ENCODE results near the gene COL5A1.

COL5A1 gene

GRCh38 chr9:134607971-134608370 is 33.6 kb upstream of the COL5A1 start:
- no peak for DNase-seq

- DNase-seq: no peak
Observed at GRCh38 chr9:134611046-134611445, 30.6 kb upstream of the COL5A1 start.

- no peak for DNase-seq
Observed at GRCh38 chr9:134612309-134612708, 29.3 kb upstream of the COL5A1 start.

- DNase-seq: no peak
Observed at GRCh38 chr9:134612715-134613114, 28.9 kb upstream of the COL5A1 start.

- DNase-seq: no peak
Observed at GRCh38 chr9:134614256-134614655, 27.3 kb upstream of the COL5A1 start.

GRCh38 chr9:134616341-134616740 is 25.3 kb upstream of the COL5A1 start:
- no peak for DNase-seq

GRCh38 chr9:134617246-134617645 is 24.4 kb upstream of the COL5A1 start:
- no peak for DNase-seq

- no peak for DNase-seq
Observed at GRCh38 chr9:134617836-134618162, 23.8 kb upstream of the COL5A1 start.

- no peak for DNase-seq
Observed at GRCh38 chr9:134618163-134618832, 23.3 kb upstream of the COL5A1 start.

- no peak for DNase-seq
Observed at GRCh38 chr9:134618833-134619447, 22.7 kb upstream of the COL5A1 start.

- no peak for DNase-seq
Observed at GRCh38 chr9:134619448-134619982, 22.1 kb upstream of the COL5A1 start.

GRCh38 chr9:134619983-134620661 is 21.5 kb upstream of the COL5A1 start:
- DNase-seq: no peak

- no peak for DNase-seq
Observed at GRCh38 chr9:134620751-134621557, 20.6 kb upstream of the COL5A1 start.

- no peak for DNase-seq
Observed at GRCh38 chr9:134621558-134622110, 20.0 kb upstream of the COL5A1 start.

GRCh38 chr9:134622896-134623257 is 18.7 kb upstream of the COL5A1 start:
- no peak for DNase-seq

- no peak for DNase-seq
Observed at GRCh38 chr9:134623258-134624066, 18.1 kb upstream of the COL5A1 start.

- no peak for DNase-seq
Observed at GRCh38 chr9:134624137-134624591, 17.4 kb upstream of the COL5A1 start.

GRCh38 chr9:134624621-134625181 is 16.9 kb upstream of the COL5A1 start:
- DNase-seq: no peak

- no peak for DNase-seq
Observed at GRCh38 chr9:134625361-134626068, 16.1 kb upstream of the COL5A1 start.

- no peak for DNase-seq
Observed at GRCh38 chr9:134626069-134626423, 15.6 kb upstream of the COL5A1 start.

All from NCI-H748 treated with DMSO at 0.1 percent for 48 hours (cell line).